ENCODE measurements around the gene MX2.
"Not testable (repeated sequence)": the region's sequence is repeated elsewhere in the genome, so short reads cannot be mapped to it uniquely, and the experiment has no call there.

Gene MX2

DNA sequence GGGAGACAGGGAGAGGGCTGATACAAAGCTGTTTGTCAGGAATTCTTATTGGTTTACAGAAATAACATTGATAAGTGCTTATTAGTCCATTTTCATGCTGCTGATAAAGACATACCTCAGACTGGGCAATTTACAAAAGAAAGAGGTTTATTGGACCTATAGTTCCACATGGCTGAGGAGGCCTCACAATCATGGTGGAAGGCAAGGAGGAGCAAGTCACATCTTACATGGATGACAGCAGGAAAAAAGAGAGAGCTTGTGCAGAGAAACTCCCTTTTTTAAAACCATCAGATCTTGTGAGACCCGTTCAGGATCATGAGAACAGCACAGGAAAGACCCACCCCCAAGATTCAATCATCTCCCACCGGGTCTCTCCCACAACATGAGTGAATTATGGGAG, 55.7 kb downstream of the MX2 start:
- H3K9me3 ChIP-seq (ENCODE audit: control insufficient read depth, insufficient read depth, low read length); DNase-seq (ENCODE audit: low read depth, low spot score); H3K27me3 ChIP-seq (ENCODE audit: control insufficient read depth, insufficient read depth, low read length); H3K27ac ChIP-seq (ENCODE audit: low read length); H3K4me1 ChIP-seq (ENCODE audit: control insufficient read depth, insufficient read depth, low read length); H3K4me3 ChIP-seq (ENCODE audit: low read length); H3K36me3 ChIP-seq (ENCODE audit: control insufficient read depth, insufficient read depth, low read length): not testable (repeated sequence)
- no CpG with 5 or more reads among the region's 2 CpGs for WGBS (ENCODE audit: insufficient coverage, insufficient read length)

DNA sequence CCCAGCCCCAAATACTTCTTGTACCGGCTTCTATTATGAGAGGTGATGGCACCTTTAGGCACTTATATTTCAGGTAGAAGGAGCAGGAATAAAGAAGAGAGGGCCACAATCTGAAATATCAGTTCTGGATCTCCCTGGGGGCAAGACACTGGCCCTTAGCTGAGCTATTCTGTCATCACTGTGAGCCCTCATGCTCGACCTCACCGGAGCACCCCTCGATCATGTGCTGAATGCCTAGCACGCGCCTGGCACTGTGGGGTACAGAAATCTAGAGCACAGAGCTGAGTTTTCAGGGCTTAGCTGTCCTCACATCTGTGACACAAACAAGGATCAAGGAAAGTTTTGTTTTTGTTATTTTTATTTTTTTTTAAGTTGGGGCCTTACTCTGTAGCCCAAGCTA, 56.6 kb downstream of the MX2 start:
- H3K9me3 ChIP-seq (ENCODE audit: control insufficient read depth, insufficient read depth, low read length) = no peaks in the 10 kb centered on the region
- no CpG with 5 or more reads among the region's 6 CpGs for WGBS (ENCODE audit: insufficient coverage, insufficient read length)
- H3K27ac ChIP-seq (ENCODE audit: low read length) = no peak overlapping the region
- no peaks in the 10 kb centered on the region for H3K36me3 ChIP-seq (ENCODE audit: control insufficient read depth, insufficient read depth, low read length)
- DNase-seq (ENCODE audit: low read depth, low spot score) = no peak
- no peak overlapping the region for H3K4me3 ChIP-seq (ENCODE audit: low read length)
- no peaks in the 10 kb centered on the region for H3K27me3 ChIP-seq (ENCODE audit: control insufficient read depth, insufficient read depth, low read length)
- H3K4me1 ChIP-seq (ENCODE audit: control insufficient read depth, insufficient read depth, low read length) = peaks cover 2% of the 10 kb centered on the region

DNA sequence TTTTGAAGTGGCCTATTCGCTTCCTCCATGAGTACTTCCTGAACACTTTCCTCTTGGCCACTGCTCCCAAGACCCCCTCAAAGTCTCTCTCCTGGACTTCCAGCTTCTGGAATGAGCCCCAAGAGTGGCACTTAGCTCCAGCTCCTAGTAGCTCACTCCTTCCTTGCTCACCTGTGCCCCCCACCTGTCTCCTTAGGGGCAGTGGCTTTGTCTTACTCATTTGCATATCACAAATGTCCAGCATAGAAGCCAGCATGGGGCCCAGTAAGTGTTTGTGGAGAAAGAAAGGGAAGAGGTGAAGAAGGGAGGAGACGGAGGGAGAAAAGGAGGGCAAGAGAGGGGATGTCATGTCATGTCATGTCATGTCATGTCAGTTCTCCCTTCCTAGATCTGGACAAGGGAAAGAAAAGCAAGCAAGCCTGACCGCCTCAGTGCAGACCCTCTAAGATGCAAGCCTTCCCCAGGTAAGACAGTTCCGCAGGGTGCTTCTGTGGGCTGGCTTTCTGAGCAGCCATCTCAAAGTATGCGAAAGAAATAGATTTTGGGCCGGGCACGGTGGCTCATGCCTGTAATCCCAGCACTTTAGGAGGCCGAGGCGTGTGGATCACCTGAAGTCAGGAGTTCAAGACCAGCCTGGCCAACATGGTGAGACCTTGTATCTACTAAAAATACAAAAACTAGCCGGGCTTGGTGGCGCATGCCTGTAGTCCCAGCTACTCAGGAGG, 57.3 kb downstream of the MX2 start:
- Histone ChIP-seq H3K4me3 (ENCODE audit: low read length) (no peak overlapping the region), H3K9me3 (ENCODE audit: control insufficient read depth, insufficient read depth, low read length) (no peaks in the 10 kb centered on the region), H3K27ac (ENCODE audit: low read length) (no peak overlapping the region), H3K36me3 (ENCODE audit: control insufficient read depth, insufficient read depth, low read length) (no peaks in the 10 kb centered on the region), H3K27me3 (ENCODE audit: control insufficient read depth, insufficient read depth, low read length) (no peaks in the 10 kb centered on the region), H3K4me1 (ENCODE audit: control insufficient read depth, insufficient read depth, low read length) (peaks cover 2% of the 10 kb centered on the region)
- DNase-seq (ENCODE audit: low read depth, low spot score) = no peak
- no CpG with 5 or more reads among the region's 11 CpGs for whole genome bisulfite sequencing (ENCODE audit: insufficient coverage, insufficient read length)

DNA sequence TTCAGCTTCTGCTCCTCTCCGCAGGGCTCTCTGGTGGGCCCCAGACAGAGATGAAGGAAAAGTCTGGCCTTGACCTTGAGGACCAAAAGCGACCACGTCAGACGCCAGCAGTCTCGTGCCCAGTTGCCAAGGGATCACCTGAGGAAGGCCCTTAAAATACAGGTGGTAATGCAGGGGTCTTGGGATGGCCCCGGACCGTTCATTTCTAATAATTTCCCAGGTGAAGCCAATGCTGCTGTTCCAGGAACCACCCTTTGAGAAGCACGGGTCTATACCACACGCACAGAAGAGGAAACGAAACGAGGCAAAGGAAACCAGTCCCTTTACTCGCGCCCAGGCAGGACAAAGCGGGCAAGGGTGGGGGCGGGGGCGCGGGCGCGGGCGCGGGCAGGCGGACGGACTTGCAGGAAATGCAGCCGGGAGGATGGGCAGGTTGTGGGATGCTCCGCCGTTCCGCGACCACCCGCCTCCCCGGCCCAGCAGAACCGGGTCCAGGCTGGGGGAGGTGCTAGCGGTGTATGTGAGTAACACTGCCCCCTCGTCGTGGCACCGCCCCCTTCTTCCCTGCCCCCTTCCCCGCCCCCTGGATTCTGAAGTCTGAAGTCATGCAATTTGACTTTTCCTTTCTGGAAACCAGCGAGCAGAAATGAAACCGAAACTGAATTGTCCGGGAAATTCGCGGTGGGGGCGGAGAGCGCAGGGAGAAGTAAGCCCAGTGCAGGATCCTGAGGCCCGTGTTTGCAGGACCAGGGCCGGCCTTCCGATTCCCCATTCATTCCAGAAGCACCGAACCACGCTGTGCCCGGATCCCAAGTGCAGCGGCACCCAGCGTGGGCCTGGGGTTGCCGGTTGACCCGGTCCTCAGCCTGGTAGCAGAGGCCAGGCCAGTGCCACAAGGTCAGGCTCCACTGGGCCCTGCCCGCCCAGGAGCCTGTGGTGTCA, 58.4 kb downstream of the MX2 start:
- no peaks in the 10 kb centered on the region for H3K36me3 ChIP-seq (ENCODE audit: control insufficient read depth, insufficient read depth, low read length)
- peaks cover 2% of the 10 kb centered on the region for H3K4me1 ChIP-seq (ENCODE audit: control insufficient read depth, insufficient read depth, low read length)
- H3K27ac ChIP-seq (ENCODE audit: low read length) = no peak overlapping the region
- peak overlapping the region; percentile 23; the same call in 1 of the 2 replicates for H3K4me3 ChIP-seq (ENCODE audit: low read length)
- no peaks in the 10 kb centered on the region for H3K27me3 ChIP-seq (ENCODE audit: control insufficient read depth, insufficient read depth, low read length)
- no CpG with 5 or more reads among the region's 54 CpGs for WGBS (ENCODE audit: insufficient coverage, insufficient read length)
- no peaks in the 10 kb centered on the region for H3K9me3 ChIP-seq (ENCODE audit: control insufficient read depth, insufficient read depth, low read length)
- DNase-seq (ENCODE audit: low read depth, low spot score) = peak; percentile 35

DNA sequence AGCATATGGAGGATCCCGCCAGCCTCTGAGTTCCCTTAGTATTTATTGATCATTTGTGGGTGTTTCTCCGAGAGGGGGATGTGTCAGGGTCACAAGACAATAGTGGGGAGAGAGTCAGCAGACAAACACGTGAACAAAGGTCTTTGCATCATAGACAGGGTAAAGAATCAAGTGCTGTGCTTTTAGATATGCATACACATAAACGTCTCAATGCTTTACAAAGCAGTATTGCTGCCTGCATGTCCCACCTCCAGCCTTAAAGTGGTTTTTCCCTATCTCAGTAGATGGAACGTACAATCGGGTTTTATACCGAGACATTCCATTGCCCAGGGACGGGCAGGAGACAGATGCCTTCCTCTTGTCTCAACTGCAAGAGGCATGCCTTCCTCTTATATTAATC, 59.2 kb downstream of the MX2 start:
- H3K27ac ChIP-seq (ENCODE audit: low read length); H3K9me3 ChIP-seq (ENCODE audit: control insufficient read depth, insufficient read depth, low read length); H3K4me3 ChIP-seq (ENCODE audit: low read length); H3K4me1 ChIP-seq (ENCODE audit: control insufficient read depth, insufficient read depth, low read length); H3K27me3 ChIP-seq (ENCODE audit: control insufficient read depth, insufficient read depth, low read length); H3K36me3 ChIP-seq (ENCODE audit: control insufficient read depth, insufficient read depth, low read length); DNase-seq (ENCODE audit: low read depth, low spot score): not testable (repeated sequence)
- no CpG with 5 or more reads among the region's 8 CpGs for WGBS (ENCODE audit: insufficient coverage, insufficient read length)

DNA sequence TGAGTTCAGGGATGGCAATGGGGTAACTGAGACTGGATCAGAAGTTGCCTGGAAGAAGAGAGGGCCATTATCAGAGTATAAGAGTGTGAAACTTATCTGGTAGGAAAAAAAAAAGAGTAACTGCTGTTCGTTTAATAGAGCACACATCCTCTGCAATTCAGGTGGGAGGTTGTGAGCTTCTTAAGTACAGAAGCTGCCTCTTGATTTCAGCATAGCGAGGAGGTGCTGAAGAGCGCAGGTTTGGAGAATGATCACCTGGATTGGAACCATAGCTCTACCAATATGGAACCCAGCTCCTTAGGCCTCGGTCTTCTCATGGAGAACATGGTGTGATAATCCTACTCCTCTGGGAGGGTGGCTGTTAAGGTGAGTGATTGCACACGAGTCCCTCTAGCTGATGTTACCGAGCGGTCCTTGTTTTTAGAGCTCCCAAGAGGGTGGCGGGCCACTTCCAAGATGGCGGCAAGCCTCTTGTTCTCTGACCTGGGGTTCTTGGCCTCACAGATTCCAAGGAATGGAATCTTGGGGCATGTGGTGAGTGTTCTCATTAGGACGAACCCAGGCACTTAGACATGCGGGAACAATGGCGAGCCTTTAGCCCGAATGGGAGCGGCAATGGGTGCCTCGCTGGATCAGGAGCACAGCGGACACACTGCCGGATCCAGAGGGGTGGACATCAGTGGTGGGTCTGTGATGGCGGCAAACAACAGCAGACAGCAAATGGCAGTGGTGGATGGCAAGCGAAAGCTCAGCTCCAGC, 60.9 kb downstream of the MX2 start:
- no peaks in the 10 kb centered on the region for H3K9me3 ChIP-seq (ENCODE audit: control insufficient read depth, insufficient read depth, low read length)
- no CpG with 5 or more reads among the region's 19 CpGs for WGBS (ENCODE audit: insufficient coverage, insufficient read length)
- no peak overlapping the region for H3K4me3 ChIP-seq (ENCODE audit: low read length)
- H3K27ac ChIP-seq (ENCODE audit: low read length) = no peak overlapping the region
- peaks cover 4% of the 10 kb centered on the region for H3K4me1 ChIP-seq (ENCODE audit: control insufficient read depth, insufficient read depth, low read length)
- H3K27me3 ChIP-seq (ENCODE audit: control insufficient read depth, insufficient read depth, low read length) = peaks cover 11% of the 10 kb centered on the region; the same call in 1 of the 2 replicates
- no peaks in the 10 kb centered on the region for H3K36me3 ChIP-seq (ENCODE audit: control insufficient read depth, insufficient read depth, low read length)
- no peak for DNase-seq (ENCODE audit: low read depth, low spot score)

DNA sequence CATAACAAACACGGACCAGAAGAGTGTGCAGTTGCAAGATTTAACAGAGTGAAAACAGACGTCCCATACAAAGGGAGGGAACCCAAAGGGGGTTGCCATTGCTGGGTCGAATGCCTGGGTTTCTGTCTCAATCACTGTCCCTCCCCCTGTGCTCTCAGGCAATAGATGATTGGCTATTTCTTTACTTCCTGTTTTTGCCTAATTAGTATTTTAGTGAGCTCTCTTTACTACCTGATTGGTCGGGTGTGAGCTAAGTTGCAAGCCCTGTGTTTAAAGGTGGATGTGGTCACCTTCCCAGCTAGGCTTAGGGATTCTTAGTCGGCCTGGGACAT, 61.4 kb downstream of the MX2 start:
- H3K4me1 ChIP-seq (ENCODE audit: control insufficient read depth, insufficient read depth, low read length); H3K27ac ChIP-seq (ENCODE audit: low read length); DNase-seq (ENCODE audit: low read depth, low spot score); H3K4me3 ChIP-seq (ENCODE audit: low read length); H3K36me3 ChIP-seq (ENCODE audit: control insufficient read depth, insufficient read depth, low read length); H3K9me3 ChIP-seq (ENCODE audit: control insufficient read depth, insufficient read depth, low read length): not testable (repeated sequence)
- peaks cover 11% of the 10 kb centered on the region; the same call in 1 of the 2 replicates for H3K27me3 ChIP-seq (ENCODE audit: control insufficient read depth, insufficient read depth, low read length)
- WGBS (ENCODE audit: insufficient coverage, insufficient read length) = no CpG with 5 or more reads among the region's 5 CpGs

DNA sequence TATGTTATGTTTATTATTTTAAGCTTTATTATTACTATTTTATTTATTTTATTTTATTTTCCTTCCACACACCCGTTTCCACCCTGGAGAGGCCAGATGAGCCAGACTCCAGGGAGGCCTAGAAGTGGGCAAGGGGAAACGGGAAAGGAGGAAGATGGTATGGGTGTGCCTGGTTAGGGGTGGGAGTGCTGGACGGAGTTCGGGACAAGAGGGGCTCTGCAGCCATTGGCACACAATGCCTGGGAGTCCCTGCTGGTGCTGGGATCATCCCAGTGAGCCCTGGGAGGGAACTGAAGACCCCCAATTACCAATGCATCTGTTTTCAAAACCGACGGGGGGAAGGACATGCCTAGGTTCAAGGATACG, 63.7 kb downstream of the MX2 start:
- Histone ChIP-seq H3K9me3 (ENCODE audit: control insufficient read depth, insufficient read depth, low read length) (no peaks in the 10 kb centered on the region), H3K36me3 (ENCODE audit: control insufficient read depth, insufficient read depth, low read length) (no peaks in the 10 kb centered on the region), H3K4me1 (ENCODE audit: control insufficient read depth, insufficient read depth, low read length) (peaks cover 1% of the 10 kb centered on the region; the same call in 1 of the 2 replicates), H3K4me3 (ENCODE audit: low read length) (peak overlapping the region; percentile 28; the same call in 1 of the 2 replicates), H3K27me3 (ENCODE audit: control insufficient read depth, insufficient read depth, low read length) (peaks cover 11% of the 10 kb centered on the region; the same call in 1 of the 2 replicates), H3K27ac (ENCODE audit: low read length) (no peak overlapping the region)
- no CpG with 5 or more reads among the region's 7 CpGs for WGBS (ENCODE audit: insufficient coverage, insufficient read length)
- DNase-seq (ENCODE audit: low read depth, low spot score) = no peak

DNA sequence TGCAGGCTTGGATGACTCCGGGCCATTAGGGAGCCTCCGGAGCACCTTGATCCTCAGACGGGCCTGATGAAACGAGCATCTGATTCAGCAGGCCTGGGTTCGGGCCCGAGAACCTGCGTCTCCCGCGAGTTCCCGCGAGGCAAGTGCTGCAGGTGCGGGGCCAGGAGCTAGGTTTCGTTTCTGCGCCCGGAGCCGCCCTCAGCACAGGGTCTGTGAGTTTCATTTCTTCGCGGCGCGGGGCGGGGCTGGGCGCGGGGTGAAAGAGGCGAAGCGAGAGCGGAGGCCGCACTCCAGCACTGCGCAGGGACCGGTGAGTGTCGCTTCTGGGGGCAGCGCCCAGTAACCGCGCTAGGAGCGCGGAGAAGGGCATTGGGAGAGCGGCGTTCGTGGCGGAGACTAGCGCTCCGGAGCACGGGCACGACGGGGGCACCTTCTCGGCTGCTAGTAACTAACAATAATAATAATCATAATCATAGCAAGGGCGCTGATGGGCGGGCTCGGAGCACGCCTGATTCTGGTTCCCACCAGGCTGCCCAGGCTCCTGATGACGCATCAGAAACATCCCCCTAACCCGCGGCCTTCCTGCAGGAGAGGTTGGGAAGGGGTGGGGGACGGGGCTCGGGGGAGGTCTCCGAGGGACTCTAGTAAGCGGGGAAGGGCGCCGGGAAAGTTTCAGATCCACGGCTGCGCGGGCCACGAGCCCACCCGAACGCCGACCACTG, 64.3 kb downstream of the MX2 start, which contains the start of gene MX1:
MX1 (plus strand) TSS at position 286 of the 722 bp plus-strand sequence. CDS start 5,832 bp downstream, outside the sequence.
- H3K27me3 ChIP-seq (ENCODE audit: control insufficient read depth, insufficient read depth, low read length) = peaks cover 11% of the 10 kb centered on the region; the same call in 1 of the 2 replicates
- peaks cover 1% of the 10 kb centered on the region; the same call in 1 of the 2 replicates for H3K4me1 ChIP-seq (ENCODE audit: control insufficient read depth, insufficient read depth, low read length)
- no peak within 1 kb of the TSS for H3K27ac ChIP-seq (ENCODE audit: low read length)
- WGBS (ENCODE audit: insufficient coverage, insufficient read length) = no CpG with 5 or more reads among the region's 65 CpGs
- DNase-seq (ENCODE audit: low read depth, low spot score) = no peak
- no peaks in the 10 kb centered on the region for H3K36me3 ChIP-seq (ENCODE audit: control insufficient read depth, insufficient read depth, low read length)
- no peaks in the 10 kb centered on the region for H3K9me3 ChIP-seq (ENCODE audit: control insufficient read depth, insufficient read depth, low read length)
- H3K4me3 ChIP-seq (ENCODE audit: low read length) = peak within 1 kb of the TSS; percentile 28; the same call in 1 of the 2 replicates
